ENCODE measurements around the gene ENDOU.

Gene ENDOU

DNA sequence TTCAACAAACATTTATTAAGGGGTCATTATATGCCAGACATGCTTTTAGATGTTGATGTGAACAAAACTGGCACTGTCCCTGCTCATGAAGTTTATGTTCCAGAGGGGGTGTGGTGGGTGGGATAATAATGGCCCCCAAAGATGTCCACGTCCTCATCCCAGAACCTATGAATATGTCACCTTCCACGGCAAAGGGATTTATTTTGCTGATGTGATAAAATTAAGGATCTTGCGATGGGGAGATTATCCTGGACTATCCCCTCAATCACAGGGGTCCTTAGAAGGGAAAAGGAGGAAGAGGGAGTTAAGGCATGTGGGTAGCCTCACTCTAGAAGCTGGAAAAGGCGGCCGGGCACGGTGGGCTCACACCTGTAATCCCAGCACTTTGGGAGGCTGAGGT, 46.0 kb upstream of the ENDOU start:
- TF ChIP-seq, protein P1, sequence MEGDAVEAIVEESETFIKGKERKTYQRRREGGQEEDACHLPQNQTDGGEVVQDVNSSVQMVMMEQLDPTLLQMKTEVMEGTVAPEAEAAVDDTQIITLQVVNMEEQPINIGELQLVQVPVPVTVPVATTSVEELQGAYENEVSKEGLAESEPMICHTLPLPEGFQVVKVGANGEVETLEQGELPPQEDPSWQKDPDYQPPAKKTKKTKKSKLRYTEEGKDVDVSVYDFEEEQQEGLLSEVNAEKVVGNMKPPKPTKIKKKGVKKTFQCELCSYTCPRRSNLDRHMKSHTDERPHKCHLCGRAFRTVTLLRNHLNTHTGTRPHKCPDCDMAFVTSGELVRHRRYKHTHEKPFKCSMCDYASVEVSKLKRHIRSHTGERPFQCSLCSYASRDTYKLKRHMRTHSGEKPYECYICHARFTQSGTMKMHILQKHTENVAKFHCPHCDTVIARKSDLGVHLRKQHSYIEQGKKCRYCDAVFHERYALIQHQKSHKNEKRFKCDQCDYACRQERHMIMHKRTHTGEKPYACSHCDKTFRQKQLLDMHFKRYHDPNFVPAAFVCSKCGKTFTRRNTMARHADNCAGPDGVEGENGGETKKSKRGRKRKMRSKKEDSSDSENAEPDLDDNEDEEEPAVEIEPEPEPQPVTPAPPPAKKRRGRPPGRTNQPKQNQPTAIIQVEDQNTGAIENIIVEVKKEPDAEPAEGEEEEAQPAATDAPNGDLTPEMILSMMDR (conservative IDR thresholded peaks at IDR 0.05) = no peak

DNA sequence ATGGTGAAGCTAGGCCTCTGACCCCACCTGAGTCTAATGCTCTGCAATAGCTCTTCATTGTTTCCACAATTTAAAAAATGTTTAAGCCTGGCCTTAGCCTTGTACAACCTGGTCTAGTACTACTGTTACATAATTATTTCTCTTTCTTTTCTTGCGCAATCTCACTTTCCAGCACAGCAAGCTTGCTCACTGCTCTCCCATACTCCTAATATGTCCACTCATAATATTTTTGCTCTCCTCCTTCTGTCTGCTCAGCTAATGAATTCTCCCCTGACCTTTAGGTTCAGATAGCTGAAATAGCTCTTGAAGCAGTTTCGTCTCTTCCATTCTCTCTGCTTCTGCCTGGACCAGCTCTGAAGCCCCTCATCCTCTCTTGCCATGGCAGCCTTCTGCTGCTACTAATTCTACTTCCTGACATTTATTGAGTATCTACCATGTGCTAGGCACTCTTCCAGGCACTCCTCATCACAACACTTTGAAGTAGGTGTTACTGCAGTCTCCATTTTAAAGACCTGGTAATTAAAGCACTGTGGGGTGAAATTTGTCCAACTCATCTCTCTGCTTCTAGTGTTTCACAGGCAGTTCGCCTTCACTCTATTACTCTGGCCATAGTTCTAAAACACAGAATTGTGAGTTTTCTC, 44.9 kb upstream of the ENDOU start:
- no peak overlapping the region for H3K27ac ChIP-seq
- TF ChIP-seq, protein P1 (conservative IDR thresholded peaks at IDR 0.05) = no peak

More for the DNA sequence above, 46.0 kb upstream of the ENDOU start:
- H3K27ac ChIP-seq = no peak overlapping the region

DNA sequence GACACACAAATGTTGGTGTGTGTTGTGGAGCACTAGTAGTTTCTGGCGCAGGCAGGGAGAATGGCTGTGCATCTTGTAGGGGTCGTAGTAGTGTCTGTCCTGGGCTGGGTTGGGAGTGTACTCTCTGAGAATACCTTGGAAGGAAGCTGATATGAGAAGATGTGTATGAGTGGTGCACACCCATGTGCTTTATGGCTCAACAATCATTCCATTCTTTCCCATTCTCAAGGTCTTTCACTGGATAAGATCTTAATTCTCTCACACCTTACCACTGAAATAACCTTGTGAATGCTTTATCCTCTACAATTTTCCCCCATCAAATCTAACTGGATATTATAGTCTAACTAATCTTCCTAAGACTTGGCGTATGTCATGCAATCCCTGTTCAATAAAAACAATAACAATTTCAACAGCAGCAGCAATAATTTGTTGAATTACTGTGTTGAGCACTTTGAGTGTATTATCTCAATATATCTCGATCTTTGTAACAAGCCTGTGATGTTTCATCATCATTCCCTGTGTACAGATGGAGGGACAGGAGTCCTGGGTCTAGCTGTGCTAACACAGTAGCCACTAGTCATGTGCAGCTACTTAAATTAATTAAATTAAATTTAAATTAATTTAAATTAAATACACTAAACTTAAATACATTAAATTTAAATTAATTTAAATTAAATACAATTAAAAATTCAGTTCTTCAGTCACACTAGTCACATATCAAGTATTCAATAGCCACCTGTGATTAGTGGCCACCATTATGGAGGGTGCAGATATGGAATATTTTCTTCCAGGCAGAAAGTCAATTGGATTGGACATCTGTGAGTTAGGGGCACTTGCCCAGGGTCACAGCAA, 44.2 kb upstream of the ENDOU start:
- TF ChIP-seq, protein P1 (conservative IDR thresholded peaks at IDR 0.05) = no peak
- H3K27ac ChIP-seq = no peak overlapping the region

DNA sequence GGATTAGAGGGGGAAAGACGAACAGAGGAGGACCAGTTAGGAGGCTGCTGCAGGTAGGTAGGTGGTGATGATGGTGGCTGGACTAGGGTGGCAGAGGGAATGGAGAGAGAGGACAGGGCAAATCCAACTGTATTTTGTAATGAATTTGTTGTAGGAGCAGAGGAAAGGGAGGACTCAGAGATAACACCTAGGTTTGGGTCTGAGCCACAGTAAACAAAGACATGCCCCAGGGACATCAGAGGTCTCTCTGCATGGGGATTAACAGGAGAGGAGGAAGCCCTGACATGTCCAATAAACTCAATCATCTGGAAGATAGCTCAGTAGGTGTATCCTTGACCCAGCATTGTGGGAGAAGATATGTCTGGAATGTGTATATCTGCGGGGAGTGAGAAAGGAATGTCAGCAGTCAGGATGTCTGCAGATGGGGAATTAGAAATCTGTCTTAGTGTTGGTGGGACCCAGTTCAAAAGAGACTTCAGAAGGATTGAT, 43.1 kb upstream of the ENDOU start:
- no peak overlapping the region for H3K27ac ChIP-seq
- TF ChIP-seq, protein P1 (conservative IDR thresholded peaks at IDR 0.05) = no peak

DNA sequence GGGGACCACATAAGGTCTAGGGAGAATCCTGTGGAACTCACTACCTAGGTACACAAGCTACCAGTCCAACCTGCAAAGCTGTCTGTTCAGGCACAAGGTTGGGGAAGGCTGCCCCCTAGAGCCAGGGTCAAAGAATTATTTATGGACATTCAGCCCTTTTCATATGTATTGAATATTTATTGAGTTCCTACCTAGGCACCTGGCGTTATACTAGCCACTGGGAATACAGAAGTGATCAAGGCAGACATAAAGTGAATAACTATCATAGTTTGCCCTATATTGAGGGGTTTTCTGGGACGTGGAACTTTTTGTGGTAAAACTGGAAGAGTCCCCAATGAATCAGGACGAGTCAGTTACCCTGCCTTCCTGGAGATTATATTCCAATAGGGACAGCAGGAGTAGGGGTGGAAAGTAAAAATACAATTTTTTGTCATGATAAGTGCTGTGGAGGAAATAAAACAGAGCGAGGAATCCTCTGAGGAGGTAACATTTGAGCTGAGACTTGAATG, 42.0 kb upstream of the ENDOU start:
- TF ChIP-seq, protein P1 (conservative IDR thresholded peaks at IDR 0.05) = peak; percentile 84

DNA sequence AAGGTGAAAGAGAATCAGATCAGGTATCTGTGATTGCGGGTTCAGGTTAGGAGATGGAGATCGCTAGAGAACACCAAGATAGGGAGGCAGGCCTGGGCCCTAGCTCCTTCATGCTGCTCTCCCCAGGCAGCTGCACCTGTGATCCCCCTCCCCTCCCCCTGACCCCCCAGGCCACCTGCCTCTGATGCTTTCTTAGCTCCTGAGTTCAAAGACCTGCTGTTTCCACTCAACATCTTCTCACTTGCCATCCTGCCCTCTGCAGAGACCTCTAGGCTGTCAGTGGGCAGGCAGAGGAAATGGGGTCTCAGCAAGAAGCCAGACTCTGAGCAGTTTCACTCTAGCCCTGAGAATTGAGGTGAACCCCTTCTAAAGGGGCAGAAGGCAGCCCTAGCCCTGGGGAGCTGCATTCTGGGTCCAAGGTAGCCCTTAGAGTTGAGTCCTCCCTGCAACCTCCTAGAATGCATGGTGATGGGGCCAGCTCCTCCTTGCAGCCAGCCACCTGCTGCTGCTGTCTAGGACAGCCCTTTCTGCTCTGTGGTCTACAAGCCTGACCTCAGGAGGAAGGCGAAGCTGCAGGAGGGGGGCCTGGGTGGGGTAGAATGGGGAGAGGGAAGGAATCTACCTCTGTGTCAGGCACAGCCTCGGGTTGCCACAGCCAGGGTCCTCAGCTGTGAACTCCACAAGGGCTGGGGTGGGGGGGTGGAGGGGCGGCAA, 41.4 kb upstream of the ENDOU start:
- H3K27ac ChIP-seq = no peak overlapping the region

More for the DNA sequence above, 42.0 kb upstream of the ENDOU start:
- no peak overlapping the region for H3K27ac ChIP-seq

More for the DNA sequence above, 41.4 kb upstream of the ENDOU start:
- TF ChIP-seq, protein P1 (conservative IDR thresholded peaks at IDR 0.05) = no peak

Measured in VCaP (cell line).